ENCODE measurements around the gene MAPRE2. TPM values are rescaled to one million over a fixed set of nuclear protein-coding genes. Genes with fewer than 3 reads are reported as not detected.

MAPRE2 gene
- total RNA-seq, 1 experiment from 2014 or later = 29.4 TPM

GRCh38 chr18:35178260-35178659, 137.0 kb downstream of the MAPRE2 start:
- no peaks in the 10 kb centered on the region for H3K4me1 ChIP-seq (ENCODE audit: insufficient read depth, low read length)
- Mint-ChIP-seq H3K4me3 (no peak overlapping the region), H3K27ac (no peak overlapping the region), H3K4me1 (peaks cover 14 to 25% of the 10 kb centered on the region in 2 experiments), H3K36me3 (ENCODE audit: insufficient read depth in 1 of 3, low read depth in 3 of 3) (peaks cover 2 to 21% (median 5%) of the 10 kb centered on the region in 3 experiments; a peak in 4 of 7 replicates), H3K9me3 (peaks cover 8 to 13% of the 10 kb centered on the region in 2 experiments), H3K27me3 (ENCODE audit: low read depth) (no peaks in the 10 kb centered on the region)
- H2AFZ ChIP-seq (ENCODE audit: low read length) = no peak overlapping the region
- no peak overlapping the region for H3K56ac ChIP-seq (ENCODE audit: insufficient read length, low read depth, low read length)
- H4K5ac ChIP-seq (ENCODE audit: insufficient read length, low read depth, low read length) = no peak overlapping the region
- no peaks in the 10 kb centered on the region for H4K20me1 ChIP-seq (ENCODE audit: control insufficient read depth, insufficient read depth, insufficient read length)
- H2BK120ac ChIP-seq (ENCODE audit: low read depth, low read length, poor library complexity, severe bottlenecking) = no peak overlapping the region
- H3K4ac ChIP-seq (ENCODE audit: low read depth, low read length) = no peak overlapping the region
- WGBS (ENCODE audit: extremely low coverage, insufficient read length, low lambda C conversion rate) = no CpG with 5 or more reads among the region's 3 CpGs
- H3K9me3 ChIP-seq (ENCODE audit: control insufficient read depth, low read depth, low read length) = no peaks in the 10 kb centered on the region
- no peak overlapping the region for H3K9ac ChIP-seq (ENCODE audit: extremely low read depth, insufficient read length, low read length)
- H3K18ac ChIP-seq (ENCODE audit: insufficient read length, low read depth, low read length) = no peak overlapping the region
- DNase-seq = no peak
- no peak overlapping the region for H4K91ac ChIP-seq (ENCODE audit: insufficient read length, low read depth, low read length)
- H2BK15ac ChIP-seq (ENCODE audit: low read depth, low read length) = no peak overlapping the region
- H2AK5ac ChIP-seq (ENCODE audit: insufficient read length, low read length) = no peak overlapping the region
- H3K79me2 ChIP-seq (ENCODE audit: insufficient read depth, low read length) = no peaks in the 10 kb centered on the region
- H2BK12ac ChIP-seq (ENCODE audit: insufficient read length, low read depth, low read length) = no peak overlapping the region
- H3K4me2 ChIP-seq (ENCODE audit: insufficient read depth, insufficient read length, low read length) = no peak overlapping the region
- no peak overlapping the region for H2BK5ac ChIP-seq (ENCODE audit: insufficient read length, low read length)
- no peak for TF ChIP-seq CTCF (conservative IDR thresholded peaks at IDR 0.05)
- H3K27me3 ChIP-seq (ENCODE audit: insufficient read depth, low read length) = no peaks in the 10 kb centered on the region
- H2BK20ac ChIP-seq (ENCODE audit: low read depth, low read length, poor library complexity, severe bottlenecking) = no peak overlapping the region
- H3K14ac ChIP-seq (ENCODE audit: insufficient read depth, low read length) = no peak overlapping the region
- H3K27ac ChIP-seq (ENCODE audit: insufficient read length, low read depth, low read length) = no peak overlapping the region
- no peak overlapping the region for H3K23ac ChIP-seq (ENCODE audit: insufficient read length, low read depth, low read length)
- no peaks in the 10 kb centered on the region for H3K79me1 ChIP-seq (ENCODE audit: insufficient read depth, low read depth, low read length, poor library complexity, severe bottlenecking)
- no peak overlapping the region for H4K8ac ChIP-seq (replicated peaks; ENCODE audit: insufficient read length, low read depth, low read length)
- no peaks in the 10 kb centered on the region for H3K23me2 ChIP-seq (ENCODE audit: insufficient read length, low read depth, low read length, poor library complexity, severe bottlenecking)
- H3T11ph ChIP-seq (ENCODE audit: low read length) = no peak overlapping the region

Measured in H9 (cell line).